Pancreas (tissue), 10 donors: ENCODE results near the gene CSF3R. TPM values are rescaled to one million over a fixed set of nuclear protein-coding genes. Genes with fewer than 3 reads are reported as not detected.
A peak's percentile ranks its signal among the peaks of the same experiment; 100 is the strongest.

Source experiments
- ATAC-seq, 4 donors: fragments of 200-7000 bp; cut with Tn5 transposase; one replicate each; pipeline versions ENCODE4 v1.8.0 to v1.9.1; 2020; ENCODE audit warnings: mild to moderate bottlenecking in 4 of 4, moderate library complexity in 4 of 4
- DNase-seq, 6 donors: peaks; one replicate each; pipeline ENCODE4 v3.0.0-alpha.2; 2020
- FAIRE-seq: peaks from 2 replicates; lab custom pipeline; 2012; peaks lifted over from hg19 to GRCh38; lab: Jason Lieb, UNC
- H3K27ac ChIP-seq, 4 donors: fragments of 200-600 bp; sonication (generic); 1 replicate in 3 of 4; 2 replicates in 1 of 4; pipeline versions ENCODE4 v1.5.0 to v1.8.0; 2020
- H3K27me3 ChIP-seq, 4 donors: fragments of 200-600 bp; one replicate each; pipeline ENCODE4 v1.8.0; 2021
- H3K36me3 ChIP-seq, 3 donors: fragments of 200-600 bp; sonication (generic) in 1 of 3; one replicate each; pipeline versions ENCODE4 v1.5.0 to v1.8.0; 2020 to 2021
- H3K4me1 ChIP-seq, 3 donors: fragments of 200-600 bp; one replicate each; pipeline ENCODE4 v1.8.0; 2021
- H3K4me3 ChIP-seq, 4 donors: fragments of 200-600 bp; sonication (generic) in 2 of 4; one replicate each; pipeline versions ENCODE4 v1.5.0 to v1.8.0; 2020 to 2021
- H3K9me3 ChIP-seq, 4 donors: fragments of 200-600 bp; one replicate each; pipeline ENCODE4 v1.8.0; 2021
- CTCF ChIP-seq, 4 donors: fragments of 200-600 bp; sonication (generic) in 3 of 4; IDR thresholded peaks; one replicate each; pipeline versions ENCODE4 v1.5.0 to v1.8.0; 2021; ENCODE audit warnings: antibody characterized with exemption in 4 of 4
- WGBS, 2 donors: extraction: QIAGEN DNeasy Blood & Tissue Kit; methylation state at CpG; one replicate each; pipeline ENCODE4 v1.1.7; 2013; 5-methylcytosine and 5-hydroxymethylcytosine counted together
- intact Hi-C, 3 donors: fragments of 100-400 bp; cut with DNase I; formaldehyde crosslinking; loops; one replicate each; pipeline versions ENCODE4 v1.11.1 to v1.14.2; 2022
- polyA plus RNA-seq, 2 donors: library from polyadenylated mRNA; stranded (reverse); fragments of 200-250 nt; gene quantifications; one replicate each; pipeline ENCODE4 v1.2.3, GENCODE V29; 2013
- total RNA-seq, 6 donors: library from RNA; stranded (reverse); fragmentation: NEBNext Ultra II Directional in 4 of 6; extraction: Animal tissue kit (Norgen Biotek cat#: 25700) in 4 of 6; gene quantifications; one replicate each; pipeline versions ENCODE4 v1.2.1 to v1.2.4, GENCODE V29; 2021 to 2023
- donor health status: healthy with polysubstance abuse.
- donor health status: DM: no; HTN: no; CAD: no; lungs with moderate emphysema.
- donor health status: DM: no; HTN: no; CAD: no.
- donor health status: control.
- donor health status: control.
- donor health status: Bipolar disorder and iron deficiency.
- donor health status: DM: yes; HTN: yes; CAD: no.
- donor health status: DM: no; HTN: no; CAD: no.
- donor health status: DM: no; HTN: no; CAD: no.
- donor health status: DM: yes; HTN: yes; CAD: no.

The CSF3R gene
- total and polyA plus RNA-seq, 8 donors: 0.47 to 13.4 (median 2.7) TPM

- no peak overlapping the region for H3K27ac ChIP-seq
- H3K4me1 ChIP-seq: peaks cover 6 to 18% (median 9%) of the 10 kb centered on the region in 3 donors
- TF ChIP-seq CTCF (IDR thresholded peaks at IDR 0.05): no peak
- ATAC-seq: no peak
- H3K9me3 ChIP-seq: no peaks in the 10 kb centered on the region
- H3K36me3 ChIP-seq: no peaks in the 10 kb centered on the region
- H3K4me3 ChIP-seq: no peak overlapping the region
- 69 to 75% methylated on average over 4 of the region's 4 CpGs for WGBS, 2 donors
- FAIRE-seq: no peak
- H3K27me3 ChIP-seq: no peaks in the 10 kb centered on the region
- DNase-seq: peak in 1 of 6 donors; percentile 13
- intact Hi-C loops: no loop called here
Measured at GRCh38 chr1:36465731-36466369, 16.9 kb downstream of the CSF3R start.

- Histone ChIP-seq H3K27me3 (no peaks in the 10 kb centered on the region), H3K4me1 (peaks cover 6 to 18% (median 9%) of the 10 kb centered on the region in 3 donors), H3K36me3 (no peaks in the 10 kb centered on the region), H3K4me3 (peak overlapping the region; percentile 70 to 95 (median 90)), H3K27ac (peak overlapping the region; percentile 70 to 92 (median 88)), H3K9me3 (no peaks in the 10 kb centered on the region)
- ATAC-seq (peak; percentile 45 to 54 (median 52)), FAIRE-seq (no peak), DNase-seq (no peak)
- TF ChIP-seq CTCF (IDR thresholded peaks at IDR 0.05): no peak
- intact Hi-C loops: no loop called here
- 26 to 28% methylated on average over 13 of the region's 13 CpGs for WGBS, 2 donors
Measured at GRCh38 chr1:36464605-36465393, 17.9 kb downstream of the CSF3R start.

GRCh38 chr1:36463803-36464604 lies 18.7 kb downstream of the CSF3R start, which contains the start of gene MRPS15:
TSS of gene MRPS15 (minus strand) at chr1:36464384. CDS start at chr1:36464275, 109 bp downstream.
- Histone ChIP-seq H3K27me3 (no peaks in the 10 kb centered on the region), H3K36me3 (no peaks in the 10 kb centered on the region), H3K4me1 (peaks cover 6 to 18% (median 9%) of the 10 kb centered on the region in 3 donors), H3K4me3 (peak within 1 kb of the TSS; percentile 70 to 95 (median 90)), H3K9me3 (no peaks in the 10 kb centered on the region), H3K27ac (peak within 1 kb of the TSS; percentile 70 to 92 (median 88))
- ATAC-seq: peak; percentile 97 to 98 (median 98)
- 0% methylated on average over 59 to 65 of the region's 65 CpGs for whole genome bisulfite sequencing, 2 donors
- intact Hi-C loops: no loop called here
- no peak for FAIRE-seq
- TF ChIP-seq CTCF (IDR thresholded peaks at IDR 0.05): no peak
- DNase-seq: peak; percentile 92 to 96 (median 94)

- ATAC-seq (no peak), FAIRE-seq (no peak), DNase-seq (no peak)
- Histone ChIP-seq H3K9me3 (no peaks in the 10 kb centered on the region), H3K4me3 (peak overlapping the region; percentile 70 to 95 (median 90)), H3K36me3 (no peaks in the 10 kb centered on the region), H3K4me1 (peaks cover 6 to 18% (median 9%) of the 10 kb centered on the region in 3 donors), H3K27me3 (no peaks in the 10 kb centered on the region), H3K27ac (no peak overlapping the region)
- intact Hi-C loops: no loop called here
- 12 to 15% methylated on average over 6 of the region's 6 CpGs for WGBS, 2 donors
- no peak for TF ChIP-seq CTCF (IDR thresholded peaks at IDR 0.05)
Measured at GRCh38 chr1:36463463-36463802, 19.3 kb downstream of the CSF3R start.
